ENCODE data around the gene ELF1. TPM values are rescaled to one million over a fixed set of nuclear protein-coding genes. Genes with fewer than 3 reads are reported as not detected.

The ELF1 gene
- total RNA-seq = 33.3 TPM
- long read RNA-seq, partial matches to known transcripts = 4 of 20 reads
- long read RNA-seq, other reads (novel, unspliced or antisense) = 13 of 20 reads

DNA sequence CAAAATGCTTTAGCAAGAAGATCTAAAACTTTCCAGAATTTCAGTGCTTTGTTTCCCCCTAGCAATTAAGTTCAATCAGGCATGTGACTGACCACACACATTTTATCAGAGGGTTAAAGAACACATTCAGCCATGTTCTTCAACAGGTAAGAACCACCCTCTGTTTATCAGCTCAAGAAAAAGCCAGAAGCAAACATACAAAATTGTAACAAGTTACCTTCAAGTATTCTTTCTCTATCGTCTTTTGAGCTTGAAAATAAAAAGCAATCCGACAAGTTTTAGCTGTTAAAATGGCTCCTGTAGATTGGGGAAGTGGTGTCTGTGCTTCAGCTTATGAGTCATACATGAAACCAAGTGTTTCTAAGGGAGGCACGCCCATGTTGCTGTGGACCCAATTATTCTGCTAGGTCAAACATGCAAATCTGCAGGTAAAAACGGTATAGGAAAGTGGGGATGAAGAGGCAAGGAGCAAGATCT lies at the start of gene ELF1:
ELF1 (minus strand) TSS at position 306 of the 477 bp plus-strand sequence. CDS start 37,262 bp downstream, outside the sequence.
- intact Hi-C loops (cut with micrococcal nuclease) = no loop called here
- ATAC-seq (peak; percentile 81), DNase-seq (no peak)

DNA sequence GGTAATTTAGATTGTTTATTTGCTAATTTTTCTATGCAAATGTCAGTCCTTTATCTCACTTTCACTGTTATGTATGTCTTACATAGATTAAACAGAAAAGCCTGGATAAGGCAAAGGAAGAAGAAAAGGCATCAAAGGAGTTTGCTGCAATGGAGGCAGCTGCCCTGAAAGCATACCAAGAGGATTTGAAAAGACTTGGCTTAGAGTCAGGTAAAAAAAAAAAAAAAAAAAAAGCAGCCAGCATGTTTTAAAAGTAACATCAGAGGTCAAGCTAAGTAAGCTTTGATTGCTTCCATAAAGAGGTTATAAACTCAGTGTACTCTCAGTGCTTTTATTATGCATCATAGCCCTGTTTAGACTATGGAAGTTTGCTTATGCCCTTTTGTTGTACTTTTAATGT lies 46.0 kb upstream of the ELF1 start:
- no peak for DNase-seq
- intact Hi-C loops (cut with micrococcal nuclease) = no loop called here
- ATAC-seq = no peak

- ATAC-seq = no peak
- intact Hi-C loops (cut with micrococcal nuclease) = no loop called here
- no peak for DNase-seq
Measured at GRCh38 chr13:41064493-41064892, 45.4 kb upstream of the ELF1 start.

DNA sequence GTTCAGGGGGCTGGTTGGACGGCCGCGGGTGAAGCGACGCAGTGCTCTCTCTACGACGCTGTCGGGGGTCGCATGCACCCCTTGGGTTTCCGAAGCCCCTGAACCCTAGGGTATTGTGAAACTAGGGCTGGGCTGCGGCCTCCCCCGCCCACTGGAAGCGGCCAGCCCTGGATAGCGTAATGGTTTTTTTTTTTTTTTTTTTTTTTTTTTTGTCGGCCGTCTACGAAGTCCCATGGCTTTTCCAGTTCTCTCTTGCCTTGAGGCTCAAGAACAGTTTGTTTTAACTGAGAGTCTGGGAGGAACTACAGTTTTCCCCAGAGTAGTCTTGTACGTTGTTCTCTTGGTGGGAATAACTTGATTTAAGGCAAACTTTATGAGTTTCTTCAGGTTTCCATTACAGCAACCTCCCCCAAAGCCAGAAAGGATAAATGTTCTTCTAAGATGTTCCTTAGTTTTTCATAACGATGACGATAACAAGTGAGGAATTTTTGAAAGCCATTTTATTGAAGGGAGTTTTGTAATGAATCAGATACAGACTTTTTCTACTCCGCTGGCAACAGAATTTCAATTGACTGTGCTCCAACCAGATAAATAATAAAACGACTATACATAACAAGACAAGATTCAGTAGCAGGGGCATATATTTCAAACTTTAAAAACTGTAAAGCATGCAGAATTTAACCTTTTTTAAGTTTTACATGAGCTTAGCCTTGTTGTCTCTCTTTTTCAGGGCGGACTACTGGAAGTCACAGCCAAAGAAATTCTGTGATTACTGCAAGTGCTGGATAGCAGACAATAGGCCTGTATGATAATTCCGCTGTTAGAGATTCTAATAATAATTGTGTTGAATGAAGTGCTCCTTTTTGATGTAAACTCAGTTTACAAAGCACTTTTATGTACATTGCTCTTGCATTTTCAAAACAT lies 43.1 kb upstream of the ELF1 start:
- DNase-seq (no peak), ATAC-seq (peak; percentile 39)
- intact Hi-C loops (cut with micrococcal nuclease) = no loop called here

- ATAC-seq = peak; percentile 79
- peak; percentile 94 for DNase-seq
- intact Hi-C loops (cut with micrococcal nuclease) = no loop called here
Measured at GRCh38 chr13:41061075-41061913, 42.2 kb upstream of the ELF1 start, which contains the start of gene WBP4. TSS of gene WBP4 (plus strand) at chr13:41061509. CDS start at chr13:41061674, 165 bp downstream.

DNA sequence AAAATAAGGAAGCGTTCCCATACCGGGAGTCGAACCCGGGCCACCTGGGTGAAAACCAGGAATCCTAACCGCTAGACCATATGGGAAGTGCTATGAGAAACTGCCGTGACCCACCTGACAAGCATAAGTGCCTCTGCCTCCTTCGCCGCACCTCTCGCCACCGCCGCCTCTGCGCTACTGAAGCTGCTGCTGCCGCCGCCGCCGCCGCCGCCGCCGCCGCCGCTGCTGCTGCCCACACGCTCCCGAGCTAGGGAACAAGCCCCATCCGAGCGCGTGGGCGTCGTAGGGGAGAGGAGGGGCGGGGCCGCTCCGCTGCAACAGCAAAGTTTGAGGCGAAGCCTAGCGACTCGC lies 41.6 kb upstream of the ELF1 start:
- DNase-seq = peak; percentile 91
- intact Hi-C loops (cut with micrococcal nuclease) = no loop called here
- ATAC-seq = peak; percentile 61

GRCh38 chr13:41060082-41060723 lies 41.1 kb upstream of the ELF1 start:
- intact Hi-C loops (cut with micrococcal nuclease) = no loop called here
- peak; percentile 94 for DNase-seq
- ATAC-seq = peak; percentile 72

- intact Hi-C loops (cut with micrococcal nuclease) = no loop called here
- DNase-seq = no peak
- no peak for ATAC-seq
Measured at GRCh38 chr13:41059456-41060081, 40.5 kb upstream of the ELF1 start.

- ATAC-seq (no peak), DNase-seq (no peak)
- intact Hi-C loops (cut with micrococcal nuclease) = no loop called here
Measured at GRCh38 chr13:41058295-41059070, 39.4 kb upstream of the ELF1 start.

- no peak for ATAC-seq
- no peak for DNase-seq
- intact Hi-C loops (cut with micrococcal nuclease) = no loop called here
Measured at GRCh38 chr13:41056826-41057711, 38.0 kb upstream of the ELF1 start.

- intact Hi-C loops (cut with micrococcal nuclease) = no loop called here
- DNase-seq (no peak), ATAC-seq (no peak)
Measured at GRCh38 chr13:41056194-41056593, 37.1 kb upstream of the ELF1 start.

GRCh38 chr13:41054919-41055619 lies 36.0 kb upstream of the ELF1 start:
- DNase-seq (no peak), ATAC-seq (no peak)
- intact Hi-C loops (cut with micrococcal nuclease) = loop anchor here (5.0 kb wide), 1 partner anchor 43 kb away; no protein-coding TSS in a partner anchor

GRCh38 chr13:41054212-41054877 lies 35.2 kb upstream of the ELF1 start:
- DNase-seq (no peak), ATAC-seq (peak; percentile 42)
- intact Hi-C loops (cut with micrococcal nuclease) = loop anchor here (5.0 kb wide), 1 partner anchor 42 kb away; no protein-coding TSS in a partner anchor

DNA sequence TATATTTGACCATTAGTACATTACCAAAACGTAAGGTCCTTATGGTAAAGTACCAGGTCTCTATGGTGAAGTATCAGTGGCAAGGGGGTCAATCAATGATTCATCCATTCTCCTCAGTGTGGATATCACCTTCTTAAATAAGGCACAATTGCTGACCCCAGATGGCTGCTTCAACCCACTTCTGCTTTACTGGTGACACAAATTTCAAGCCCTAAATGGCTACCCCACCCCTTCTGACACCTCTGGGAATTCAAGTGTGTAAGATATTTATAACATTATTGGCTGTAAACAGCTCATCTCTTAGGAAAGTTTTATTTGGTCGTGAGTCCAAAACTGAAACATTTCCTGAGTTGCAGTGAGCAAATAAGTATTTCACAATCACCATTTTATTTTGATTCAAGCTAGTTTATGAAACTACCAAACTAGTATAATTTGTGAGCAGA lies 34.3 kb upstream of the ELF1 start:
- intact Hi-C loops (cut with micrococcal nuclease) = loop anchor here (5.0 kb wide), 1 partner anchor 41 kb away; no protein-coding TSS in a partner anchor
- ATAC-seq (peak; percentile 79), DNase-seq (no peak)

DNA sequence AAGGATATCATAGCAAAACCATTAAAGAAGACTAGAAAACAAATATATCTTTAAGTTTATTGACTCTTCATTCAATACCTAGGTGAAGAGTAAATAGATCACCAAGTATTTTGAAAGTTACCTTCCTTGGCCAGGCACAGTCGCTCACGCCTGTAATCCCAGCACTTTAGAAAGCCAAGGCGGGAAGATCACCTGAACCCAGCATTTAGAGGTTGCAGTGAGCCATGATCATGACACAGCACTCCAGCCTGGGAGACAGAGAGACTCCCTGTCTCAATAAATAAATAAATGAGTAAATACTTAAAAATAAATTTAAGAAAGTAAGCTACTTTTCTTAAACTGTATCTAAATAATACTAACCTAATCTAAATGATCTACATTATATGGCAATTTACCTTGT lies 33.3 kb upstream of the ELF1 start:
- ATAC-seq = no peak
- intact Hi-C loops (cut with micrococcal nuclease) = loop anchor here (5.0 kb wide), 1 partner anchor 40 kb away; no protein-coding TSS in a partner anchor
- no peak for DNase-seq

Data from left ventricle myocardium superior (tissue), 1 donor.